Measurements from ENCODE around the gene ARID1B. TPM values are rescaled to one million over a fixed set of nuclear protein-coding genes. Genes with fewer than 3 reads are reported as not detected.

Gene ARID1B
- total RNA-seq, 2 donors from 2014 or later: 65.1 to 99.4 TPM

DNA sequence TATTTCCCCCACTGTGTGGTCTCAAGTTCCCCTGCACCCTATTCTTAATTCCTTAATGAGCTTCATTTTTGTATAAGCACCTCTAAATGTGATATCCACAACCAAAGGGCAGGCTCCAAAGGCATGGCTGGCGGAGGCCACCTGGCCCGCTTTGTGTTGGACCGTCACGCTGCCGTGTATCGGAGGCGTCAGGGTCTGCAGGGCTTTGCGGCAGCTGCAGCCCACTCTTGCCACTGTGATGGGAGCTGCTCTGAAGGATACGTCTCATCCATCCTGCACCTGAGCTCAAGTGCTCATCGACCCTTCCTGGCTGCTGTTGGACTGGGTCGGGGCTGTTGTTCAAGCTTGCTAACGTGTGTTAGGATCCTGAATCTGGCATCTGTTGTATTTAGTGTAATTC is 177.6 kb downstream of the ARID1B start:
- Histone ChIP-seq H3K27me3 (replicated peaks; ENCODE audit: insufficient read depth) (no peaks in the 10 kb centered on the region), H3K9me3 (no peaks in the 10 kb centered on the region), H3K27ac (peak overlapping the region; percentile 30 to 46), H3K4me1 (replicated peaks) (peaks cover 21% of the 10 kb centered on the region), H3K36me3 (no peaks in the 10 kb centered on the region), H3K4me3 (no peak overlapping the region)
- WGBS: 93% methylated on average over 12 of the region's 12 CpGs
- no peak for TF ChIP-seq CTCF (IDR thresholded peaks at IDR 0.05)
- no peak for TF ChIP-seq POLR2A (IDR thresholded peaks at IDR 0.05)
- TF ChIP-seq POLR2AphosphoS5 (IDR thresholded peaks at IDR 0.05): no peak
- intact Hi-C loops (cut with DNase I): loop anchor here (5.0 to 10.0 kb wide), 3 partner anchors 62 to 393 kb away; no protein-coding TSS in a partner anchor
- no peak for DNase-seq (ENCODE audit: low spot score)

GRCh38 chr6:156955494-156956183 is 178.5 kb downstream of the ARID1B start:
- H3K27ac ChIP-seq: peak overlapping the region; percentile 30 to 46
- TF ChIP-seq CTCF (IDR thresholded peaks at IDR 0.05): no peak
- TF ChIP-seq POLR2AphosphoS5 (IDR thresholded peaks at IDR 0.05): peak; percentile 32
- H3K27me3 ChIP-seq (replicated peaks; ENCODE audit: insufficient read depth): no peaks in the 10 kb centered on the region
- H3K4me3 ChIP-seq: no peak overlapping the region
- H3K36me3 ChIP-seq: no peaks in the 10 kb centered on the region
- intact Hi-C loops (cut with DNase I): loop anchor here (2.0 to 10.0 kb wide), 3 partner anchors 62 to 269 kb away; no protein-coding TSS in a partner anchor
- WGBS: 39% methylated on average over 6 of the region's 6 CpGs
- peak; percentile 62 for DNase-seq (ENCODE audit: low spot score)
- no peaks in the 10 kb centered on the region for H3K9me3 ChIP-seq
- H3K4me1 ChIP-seq (replicated peaks): peaks cover 21% of the 10 kb centered on the region

DNA sequence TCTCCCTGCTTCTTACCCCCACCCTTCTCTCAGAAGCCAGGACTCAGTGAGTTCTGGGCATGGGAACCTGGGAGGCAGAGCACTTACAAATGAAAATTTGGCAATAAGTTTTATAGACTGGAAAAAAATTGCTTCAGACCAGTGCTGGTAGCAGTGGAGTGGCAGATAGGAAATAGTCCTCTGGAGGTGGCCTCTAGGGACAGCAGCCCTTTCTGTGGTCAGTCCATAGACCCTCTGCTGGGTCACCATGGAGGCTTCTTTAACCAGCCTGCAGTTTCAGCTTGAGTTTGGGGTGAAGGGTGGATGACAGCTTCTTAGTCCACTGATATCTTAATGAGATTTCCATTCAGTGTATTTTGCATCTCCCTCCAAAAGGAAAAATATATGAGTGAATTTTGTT is 179.1 kb downstream of the ARID1B start:
- TF ChIP-seq CTCF (IDR thresholded peaks at IDR 0.05): no peak
- no peak for TF ChIP-seq POLR2AphosphoS5 (IDR thresholded peaks at IDR 0.05)
- no peak for TF ChIP-seq POLR2A (IDR thresholded peaks at IDR 0.05)
- no peak for DNase-seq (ENCODE audit: low spot score)
- intact Hi-C loops (cut with DNase I): loop anchor here (2.0 to 10.0 kb wide), 3 partner anchors 61 to 269 kb away; no protein-coding TSS in a partner anchor
- Histone ChIP-seq H3K4me1 (replicated peaks) (peaks cover 21% of the 10 kb centered on the region), H3K4me3 (no peak overlapping the region), H3K27ac (peak overlapping the region; percentile 30 to 46), H3K9me3 (no peaks in the 10 kb centered on the region), H3K36me3 (no peaks in the 10 kb centered on the region), H3K27me3 (replicated peaks; ENCODE audit: insufficient read depth) (no peaks in the 10 kb centered on the region)

DNA sequence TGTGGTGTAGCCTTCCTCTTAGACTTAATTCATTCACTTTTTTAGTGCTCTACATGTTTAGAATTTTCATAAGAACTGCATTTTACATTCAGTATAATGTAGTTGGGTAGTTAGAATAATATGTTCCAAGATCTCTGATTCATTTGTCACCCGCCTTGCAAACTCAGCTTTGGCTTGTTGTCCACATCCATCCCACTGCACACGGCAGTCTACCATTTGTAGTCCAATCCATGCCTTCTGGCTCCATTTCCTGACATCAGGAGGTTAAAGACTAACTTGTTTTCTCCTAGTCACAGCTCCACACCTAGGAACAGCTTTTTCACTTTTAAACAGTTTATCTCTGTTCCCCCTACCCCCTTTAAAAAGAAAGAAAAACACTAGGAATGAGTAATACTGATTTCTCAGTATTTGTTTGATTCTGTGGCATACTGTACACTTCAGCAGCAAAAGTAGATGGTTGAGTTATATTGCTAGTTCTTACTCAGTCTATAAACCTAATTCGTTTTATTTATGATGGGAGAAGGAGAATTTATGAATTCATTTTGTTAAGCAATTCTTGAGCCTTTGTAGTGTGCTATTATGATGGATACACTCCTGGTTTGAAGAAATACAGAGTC is 180.9 kb downstream of the ARID1B start:
- DNase-seq (ENCODE audit: low spot score): no peak
- H3K36me3 ChIP-seq: no peaks in the 10 kb centered on the region
- H3K27me3 ChIP-seq (replicated peaks; ENCODE audit: insufficient read depth): no peaks in the 10 kb centered on the region
- H3K9me3 ChIP-seq: no peaks in the 10 kb centered on the region
- H3K4me1 ChIP-seq (replicated peaks): peaks cover 21% of the 10 kb centered on the region
- intact Hi-C loops (cut with DNase I): loop anchor here (2.0 to 10.0 kb wide), 3 partner anchors 59 to 271 kb away; no protein-coding TSS in a partner anchor
- TF ChIP-seq POLR2A (IDR thresholded peaks at IDR 0.05) (no peak), CTCF (IDR thresholded peaks at IDR 0.05) (no peak), POLR2AphosphoS5 (IDR thresholded peaks at IDR 0.05) (no peak)
- no peak overlapping the region for H3K27ac ChIP-seq
- 75% methylated on average over 3 of the region's 3 CpGs for WGBS
- H3K4me3 ChIP-seq: no peak overlapping the region

Data from prostate gland (tissue), 2 donors.